Endometrium (tissue), 2 donors: ENCODE results near the gene IKZF1.
A peak's percentile ranks its signal among the peaks of the same experiment; 100 is the strongest.

Source experiments
- FAIRE-seq: peaks from 2 replicates; lab custom pipeline; 2012; peaks lifted over from hg19 to GRCh38; lab: Jason Lieb, UNC
- donor health status: control.
- donor health status: control.

The IKZF1 gene

GRCh38 chr7:50376056-50376820 lies 71.7 kb downstream of the IKZF1 start:
- FAIRE-seq = no peak

GRCh38 chr7:50377356-50377755 lies 72.8 kb downstream of the IKZF1 start:
- no peak for FAIRE-seq

GRCh38 chr7:50379082-50379481 lies 74.6 kb downstream of the IKZF1 start:
- no peak for FAIRE-seq

GRCh38 chr7:50379539-50379938 lies 75.0 kb downstream of the IKZF1 start:
- FAIRE-seq = no peak

- FAIRE-seq = no peak
These were observed 77.9 kb downstream of the IKZF1 start for GRCh38 chr7:50382455-50382854.

GRCh38 chr7:50387351-50387750 lies 82.8 kb downstream of the IKZF1 start:
- FAIRE-seq = no peak

- no peak for FAIRE-seq
These were observed 85.4 kb downstream of the IKZF1 start for GRCh38 chr7:50389961-50390360.

GRCh38 chr7:50391386-50391785 lies 86.9 kb downstream of the IKZF1 start:
- no peak for FAIRE-seq

GRCh38 chr7:50393076-50393475 lies 88.6 kb downstream of the IKZF1 start:
- no peak for FAIRE-seq

GRCh38 chr7:50393547-50394252 lies 89.2 kb downstream of the IKZF1 start:
- no peak for FAIRE-seq

- FAIRE-seq = no peak
These were observed 89.8 kb downstream of the IKZF1 start for GRCh38 chr7:50394315-50394714.

GRCh38 chr7:50396856-50397255 lies 92.3 kb downstream of the IKZF1 start:
- no peak for FAIRE-seq

- no peak for FAIRE-seq
These were observed 92.9 kb downstream of the IKZF1 start for GRCh38 chr7:50397320-50397970.

- no peak for FAIRE-seq
These were observed 93.4 kb downstream of the IKZF1 start for GRCh38 chr7:50397971-50398324.

GRCh38 chr7:50399206-50399605 lies 94.7 kb downstream of the IKZF1 start:
- peak; percentile 93 for FAIRE-seq

GRCh38 chr7:50399635-50400034 lies 95.1 kb downstream of the IKZF1 start:
- FAIRE-seq = no peak

GRCh38 chr7:50400114-50400513 lies 95.6 kb downstream of the IKZF1 start:
- no peak for FAIRE-seq

GRCh38 chr7:50404392-50404791 lies 99.9 kb downstream of the IKZF1 start:
- no peak for FAIRE-seq

GRCh38 chr7:50405221-50405620 lies 100.7 kb downstream of the IKZF1 start:
- FAIRE-seq = no peak

GRCh38 chr7:50406935-50407334 lies 102.4 kb downstream of the IKZF1 start:
- no peak for FAIRE-seq

- FAIRE-seq = no peak
These were observed 105.6 kb downstream of the IKZF1 start for GRCh38 chr7:50409856-50410745.

GRCh38 chr7:50411332-50411731 lies 106.8 kb downstream of the IKZF1 start:
- FAIRE-seq = no peak
